Posterior cingulate gyrus (tissue), 11 donors: Measurements from ENCODE around the gene DIP2C.
"Not testable (repeated sequence)": the region's sequence is repeated elsewhere in the genome, so short reads cannot be mapped to it uniquely, and the experiment has no call there.

ENCODE experiments used
- DNase-seq, 10 donors: peaks; one replicate each; pipeline versions ENCODE4 v3.0.0 to v3.0.0-alpha.2; 2020 to 2021; ENCODE audit warnings: mixed read lengths in 3 of 10
- intact Hi-C: fragments of 100-400 bp; cut with DNase I; formaldehyde crosslinking; loops from one replicate; pipeline ENCODE4 v1.15.1; 2023

The DIP2C gene

GRCh38 chr10:274866-275265, 414.6 kb downstream of the DIP2C start:
- no peak for DNase-seq
- intact Hi-C loops: no loop called here

- no peak for DNase-seq
- intact Hi-C loops: no loop called here
Observed at GRCh38 chr10:273088-273487, 416.4 kb downstream of the DIP2C start.

- no peak for DNase-seq
- intact Hi-C loops: no loop called here
Observed at GRCh38 chr10:271722-272121, 417.7 kb downstream of the DIP2C start.

- DNase-seq: no peak
- intact Hi-C loops: no loop called here
Observed at GRCh38 chr10:271201-271600, 418.3 kb downstream of the DIP2C start.

GRCh38 chr10:269440-270074, 419.9 kb downstream of the DIP2C start:
- intact Hi-C loops: no loop called here
- no peak for DNase-seq

- no peak for DNase-seq
- intact Hi-C loops: no loop called here
Observed at GRCh38 chr10:267705-268104, 421.8 kb downstream of the DIP2C start.

- intact Hi-C loops: no loop called here
- no peak for DNase-seq
Observed at GRCh38 chr10:266974-267425, 422.5 kb downstream of the DIP2C start.

GRCh38 chr10:265816-266588, 423.5 kb downstream of the DIP2C start:
- intact Hi-C loops, DNase-seq: not testable (repeated sequence)

- intact Hi-C loops, DNase-seq: not testable (repeated sequence)
Observed at GRCh38 chr10:265074-265440, 424.4 kb downstream of the DIP2C start.

GRCh38 chr10:264160-265073, 425.1 kb downstream of the DIP2C start:
- DNase-seq, intact Hi-C loops: not testable (repeated sequence)

GRCh38 chr10:260819-261429, 428.5 kb downstream of the DIP2C start:
- DNase-seq: peak in 1 of 10 donors; percentile 30
- intact Hi-C loops: no loop called here

GRCh38 chr10:251982-252582, 437.4 kb downstream of the DIP2C start:
- intact Hi-C loops: no loop called here
- peak in 1 of 10 donors; percentile 69 for DNase-seq

- DNase-seq: no peak
- intact Hi-C loops: no loop called here
Observed at GRCh38 chr10:248307-248706, 441.2 kb downstream of the DIP2C start.

GRCh38 chr10:247480-247879, 442.0 kb downstream of the DIP2C start:
- no peak for DNase-seq
- intact Hi-C loops: no loop called here

GRCh38 chr10:246431-246830, 443.0 kb downstream of the DIP2C start:
- no peak for DNase-seq
- intact Hi-C loops: no loop called here

- intact Hi-C loops: no loop called here
- no peak for DNase-seq
Observed at GRCh38 chr10:244227-244626, 445.2 kb downstream of the DIP2C start.

- intact Hi-C loops: no loop called here
- no peak for DNase-seq
Observed at GRCh38 chr10:241966-242643, 447.4 kb downstream of the DIP2C start.

GRCh38 chr10:241451-241850, 448.0 kb downstream of the DIP2C start:
- DNase-seq: peak in 8 of 10 donors; percentile 14 to 90 (median 41)
- intact Hi-C loops: no loop called here

- intact Hi-C loops: no loop called here
- DNase-seq: no peak
Observed at GRCh38 chr10:239109-239508, 450.4 kb downstream of the DIP2C start.

GRCh38 chr10:235915-236314, 453.6 kb downstream of the DIP2C start:
- no peak for DNase-seq
- intact Hi-C loops: no loop called here
